ENCODE data around the gene CRX. TPM values are rescaled to one million over a fixed set of nuclear protein-coding genes. Genes with fewer than 3 reads are reported as not detected.

Gene CRX
- total RNA-seq, 2 donors from 2014 or later, result 0.34 TPM; not detected in 1

DNA sequence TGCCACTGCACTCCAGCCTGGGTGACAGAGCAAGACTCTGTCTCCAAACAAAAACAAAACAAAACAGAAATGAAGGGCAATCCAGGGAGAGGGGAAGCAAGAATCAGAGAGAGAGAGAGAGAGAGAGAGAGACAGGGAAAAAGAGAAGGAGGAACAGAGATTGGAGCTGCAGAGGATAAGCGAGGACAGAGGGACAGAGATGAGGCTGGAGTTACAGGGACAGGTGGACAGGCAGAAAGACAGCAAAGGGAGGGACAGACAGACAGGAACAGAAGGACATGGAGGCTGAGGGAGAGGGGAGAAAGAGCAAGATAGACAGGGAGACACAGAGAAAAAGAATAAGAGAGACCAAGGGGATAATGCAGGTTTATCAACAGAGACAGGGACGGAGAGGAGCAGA lies 1.3 kb upstream of the CRX start:
- no peak overlapping the region for H3K4me3 ChIP-seq
- H3K27ac ChIP-seq, result no peak overlapping the region
- no peaks in the 10 kb centered on the region for H3K27me3 ChIP-seq (replicated peaks; ENCODE audit: insufficient read depth)
- intact Hi-C loops (cut with DNase I), result no loop called here
- H3K9me3 ChIP-seq, result no peaks in the 10 kb centered on the region
- no peak for DNase-seq (ENCODE audit: low spot score)
- H3K4me1 ChIP-seq (replicated peaks), result no peaks in the 10 kb centered on the region
- TF ChIP-seq, protein P1, sequence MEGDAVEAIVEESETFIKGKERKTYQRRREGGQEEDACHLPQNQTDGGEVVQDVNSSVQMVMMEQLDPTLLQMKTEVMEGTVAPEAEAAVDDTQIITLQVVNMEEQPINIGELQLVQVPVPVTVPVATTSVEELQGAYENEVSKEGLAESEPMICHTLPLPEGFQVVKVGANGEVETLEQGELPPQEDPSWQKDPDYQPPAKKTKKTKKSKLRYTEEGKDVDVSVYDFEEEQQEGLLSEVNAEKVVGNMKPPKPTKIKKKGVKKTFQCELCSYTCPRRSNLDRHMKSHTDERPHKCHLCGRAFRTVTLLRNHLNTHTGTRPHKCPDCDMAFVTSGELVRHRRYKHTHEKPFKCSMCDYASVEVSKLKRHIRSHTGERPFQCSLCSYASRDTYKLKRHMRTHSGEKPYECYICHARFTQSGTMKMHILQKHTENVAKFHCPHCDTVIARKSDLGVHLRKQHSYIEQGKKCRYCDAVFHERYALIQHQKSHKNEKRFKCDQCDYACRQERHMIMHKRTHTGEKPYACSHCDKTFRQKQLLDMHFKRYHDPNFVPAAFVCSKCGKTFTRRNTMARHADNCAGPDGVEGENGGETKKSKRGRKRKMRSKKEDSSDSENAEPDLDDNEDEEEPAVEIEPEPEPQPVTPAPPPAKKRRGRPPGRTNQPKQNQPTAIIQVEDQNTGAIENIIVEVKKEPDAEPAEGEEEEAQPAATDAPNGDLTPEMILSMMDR (IDR thresholded peaks at IDR 0.05), result no peak
- TF ChIP-seq POLR2A (IDR thresholded peaks at IDR 0.05) (no peak), POLR2AphosphoS5 (IDR thresholded peaks at IDR 0.05) (no peak)
- WGBS, result 70% methylated on average over 2 of the region's 2 CpGs
- H3K36me3 ChIP-seq, result no peaks in the 10 kb centered on the region

- intact Hi-C loops (cut with DNase I), result no loop called here
- TF ChIP-seq POLR2A (IDR thresholded peaks at IDR 0.05) (no peak), POLR2AphosphoS5 (IDR thresholded peaks at IDR 0.05) (no peak)
- TF ChIP-seq, protein P1 (IDR thresholded peaks at IDR 0.05), result no peak
- 85% methylated on average over 6 of the region's 6 CpGs for WGBS
Observed at GRCh38 chr19:47824396-47824795, 2.7 kb downstream of the CRX start.

GRCh38 chr19:47826800-47827199 lies 5.1 kb downstream of the CRX start:
- H3K27me3 ChIP-seq (replicated peaks; ENCODE audit: insufficient read depth), result no peaks in the 10 kb centered on the region
- H3K4me3 ChIP-seq, result no peak overlapping the region
- no peaks in the 10 kb centered on the region for H3K9me3 ChIP-seq
- no peaks in the 10 kb centered on the region for H3K36me3 ChIP-seq
- no peak overlapping the region for H3K27ac ChIP-seq
- 85% methylated on average over 6 of the region's 6 CpGs for WGBS
- H3K4me1 ChIP-seq (replicated peaks), result no peaks in the 10 kb centered on the region
- DNase-seq (ENCODE audit: low spot score), result no peak
- intact Hi-C loops (cut with DNase I), result no loop called here
- TF ChIP-seq, protein P1 (IDR thresholded peaks at IDR 0.05), result no peak
- TF ChIP-seq POLR2A (IDR thresholded peaks at IDR 0.05), result no peak
- no peak for TF ChIP-seq POLR2AphosphoS5 (IDR thresholded peaks at IDR 0.05)

More at GRCh38 chr19:47824396-47824795, 2.7 kb downstream of the CRX start:
- Histone ChIP-seq H3K36me3 (no peaks in the 10 kb centered on the region), H3K27me3 (replicated peaks; ENCODE audit: insufficient read depth) (no peaks in the 10 kb centered on the region), H3K27ac (no peak overlapping the region), H3K4me1 (replicated peaks) (no peaks in the 10 kb centered on the region), H3K4me3 (no peak overlapping the region), H3K9me3 (no peaks in the 10 kb centered on the region)
- no peak for DNase-seq (ENCODE audit: low spot score)

DNA sequence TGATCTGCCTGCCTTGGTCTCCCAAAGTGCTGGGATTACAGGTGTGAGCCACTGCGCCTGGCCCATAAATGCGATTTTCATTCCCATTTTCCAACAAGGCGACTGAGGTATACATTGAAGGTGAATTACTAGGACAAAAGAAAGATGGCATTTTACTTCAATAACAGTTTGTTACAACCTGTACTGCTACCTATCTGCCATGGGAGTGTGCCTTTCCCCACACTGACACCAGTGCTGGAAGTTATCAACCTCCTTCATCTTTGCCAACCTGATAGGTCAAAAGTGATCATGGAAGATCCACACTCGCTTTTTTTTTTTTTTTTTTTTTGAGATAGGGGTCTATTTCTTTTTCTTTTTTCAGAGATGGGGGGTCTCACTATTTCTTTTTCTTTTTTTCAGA lies 11.0 kb downstream of the CRX start:
- DNase-seq (ENCODE audit: low spot score), result no peak
- intact Hi-C loops (cut with DNase I), result no loop called here
- TF ChIP-seq, protein P1 (IDR thresholded peaks at IDR 0.05), result no peak
- TF ChIP-seq POLR2A (IDR thresholded peaks at IDR 0.05) (no peak), POLR2AphosphoS5 (IDR thresholded peaks at IDR 0.05) (no peak)
- no peak overlapping the region for H3K4me3 ChIP-seq
- no peaks in the 10 kb centered on the region for H3K4me1 ChIP-seq (replicated peaks)
- 75% methylated on average over 4 of the region's 4 CpGs for WGBS
- H3K27ac ChIP-seq, result no peak overlapping the region
- H3K9me3 ChIP-seq, result no peaks in the 10 kb centered on the region
- H3K27me3 ChIP-seq (replicated peaks; ENCODE audit: insufficient read depth), result no peaks in the 10 kb centered on the region
- H3K36me3 ChIP-seq, result no peaks in the 10 kb centered on the region

- Histone ChIP-seq H3K36me3 (no peaks in the 10 kb centered on the region), H3K9me3 (no peaks in the 10 kb centered on the region), H3K27me3 (replicated peaks; ENCODE audit: insufficient read depth) (no peaks in the 10 kb centered on the region), H3K4me3 (no peak overlapping the region), H3K4me1 (replicated peaks) (no peaks in the 10 kb centered on the region), H3K27ac (no peak overlapping the region)
- TF ChIP-seq POLR2A (IDR thresholded peaks at IDR 0.05), result no peak
- intact Hi-C loops (cut with DNase I), result no loop called here
- 80% methylated on average over 8 of the region's 8 CpGs for WGBS
- no peak for DNase-seq (ENCODE audit: low spot score)
Observed at GRCh38 chr19:47836038-47836437, 14.3 kb downstream of the CRX start.

Data from prostate gland (tissue), 2 donors.